HepG2 (cell line): Measurements from ENCODE around the gene OPN3. TPM values are rescaled to one million over a fixed set of nuclear protein-coding genes. Genes with fewer than 3 reads are reported as not detected.
A peak's percentile ranks its signal among the peaks of the same experiment; 100 is the strongest.

ENCODE experiments used
- ATAC-seq: fragments of 200-7000 bp; cut with Tn5 transposase; 3 replicates; pipeline ENCODE4 v1.9.1; 2020; ENCODE audit warnings: mild to moderate bottlenecking, moderate library complexity
- BruUV-seq: library from RNA; stranded (reverse); fragments of 400-500 nt; replicated peaks from 2 replicates; lab custom pipeline; 2021; lab: Mats Ljungman, UMichigan
- CTCF ChIA-PET: fragments of 300-600 bp; formaldehyde crosslinking; extraction: SDS; loops from one replicate; lab custom pipeline; 2021; ENCODE audit warnings: low total read pairs, inconsistent platforms, low intra/inter-chr PET ratio; lab: Yijun Ruan, JAX
- POLR2A ChIA-PET: fragments of 350-600 bp; sonication (Branson Sonifier 250); formaldehyde crosslinking; loops from one replicate; lab custom pipeline; 2020; ENCODE audit warnings: antibody characterized with exemption, inconsistent platforms; lab: Yijun Ruan, JAX
- DNase-seq: peaks from one replicate; pipeline ENCODE4 v3.0.0-alpha.2; 2015; ENCODE audit warnings: low spot score
- FAIRE-seq: peaks from 3 replicates; lab custom pipeline; 2011; peaks lifted over from hg19 to GRCh38; lab: Jason Lieb, UNC
- H2AFZ ChIP-seq: one replicate; pipeline ENCODE4 v1.6.1; 2011; ENCODE audit warnings: low read length, inconsistent platforms
- H3K27ac ChIP-seq: fragments of 300-600 bp; 3 replicates; pipeline ENCODE4 v1.8.0; 2011; ENCODE audit warnings: mixed run types, mild to moderate bottlenecking, mixed read lengths, low read length, inconsistent platforms; ENCODE audit not compliant: insufficient read depth; ENCODE audit errors: extremely low read length
- H3K27me3 ChIP-seq, 2 experiments: fragments of 200-600 bp in 1 of 2; 2 replicates in 1 of 2; 3 replicates in 1 of 2; pipeline versions ENCODE4 v1.6.0 to v1.8.0; 2011; ENCODE audit warnings: low read length in 2 of 2, mild to moderate bottlenecking in 2 of 2, moderate library complexity in 2 of 2, inconsistent platforms in 1 of 2; ENCODE audit not compliant: insufficient read depth in 2 of 2, control insufficient read depth in 1 of 2
- H3K36me3 ChIP-seq, 2 experiments: fragments of 200-600 bp in 1 of 2; replicated peaks in 1 of 2; 2 replicates in 1 of 2; 3 replicates in 1 of 2; pipeline versions ENCODE4 v1.5.1 to v1.8.0; 2011; ENCODE audit warnings: low read length in 2 of 2, inconsistent platforms in 1 of 2; ENCODE audit not compliant: insufficient read depth in 2 of 2, control insufficient read depth in 1 of 2
- H3K4me1 ChIP-seq: 2 replicates; pipeline ENCODE4 v1.5.1; 2012; ENCODE audit warnings: low read length, inconsistent platforms; ENCODE audit not compliant: insufficient read depth
- H3K4me2 ChIP-seq: 2 replicates; pipeline ENCODE4 v1.6.0; 2011; ENCODE audit warnings: low read depth, low read length, inconsistent platforms
- H3K4me3 ChIP-seq, 3 experiments: fragments of 200-600 bp in 1 of 3; sonication (generic), shearing (Covaris generic) in 1 of 3; replicated peaks in 1 of 3; 2 replicates each; pipeline ENCODE4 v1.5.1; 2011 to 2016; ENCODE audit warnings: low read length in 3 of 3, inconsistent platforms in 2 of 3, low read depth in 2 of 3, mild to moderate bottlenecking in 2 of 3, control low read depth in 1 of 3, mixed read lengths in 1 of 3; ENCODE audit not compliant: insufficient read depth in 1 of 3
- H3K79me2 ChIP-seq: one replicate; pipeline ENCODE4 v1.6.1; 2011; ENCODE audit warnings: low read length, inconsistent platforms; ENCODE audit not compliant: insufficient read depth
- H3K9ac ChIP-seq: 2 replicates; pipeline ENCODE4 v1.6.0; 2011; ENCODE audit warnings: mild to moderate bottlenecking, low read depth, low read length, inconsistent platforms; ENCODE audit not compliant: insufficient read depth
- H3K9me3 ChIP-seq: 2 replicates; pipeline ENCODE4 v1.5.1; 2012; ENCODE audit warnings: mild to moderate bottlenecking, low read length
- H4K20me1 ChIP-seq: 2 replicates; pipeline ENCODE4 v1.6.0; 2011; ENCODE audit warnings: inconsistent platforms, mild to moderate bottlenecking, low read length, moderate library complexity; ENCODE audit not compliant: insufficient read depth
- CTCF ChIP-seq: sonication (generic); formaldehyde crosslinking; IDR thresholded peaks from 2 replicates; pipeline ENCODE4 v1.5.0; 2020; ENCODE audit warnings: mild to moderate bottlenecking, missing genetic modification reagents, moderate library complexity
- JARID2 ChIP-seq: sonication (generic); formaldehyde crosslinking; IDR thresholded peaks from 2 replicates; pipeline ENCODE4 v1.8.1; 2023; ENCODE audit warnings: missing genetic modification reagents, inconsistent platforms; ENCODE audit not compliant: insufficient replicate concordance
- MAFK ChIP-seq, 2 experiments: IDR thresholded peaks in 1 of 2; conservative IDR thresholded peaks in 1 of 2; 2 replicates each; pipeline ENCODE4 v1.6.1; 2011; ENCODE audit warnings: improper control_type of control experiment in 2 of 2, low read length in 2 of 2
- MEIS2 ChIP-seq: sonication (generic); formaldehyde crosslinking; IDR thresholded peaks from 2 replicates; pipeline ENCODE4 v1.9.0; 2021; ENCODE audit warnings: mild to moderate bottlenecking, missing genetic modification reagents
- PBX2 ChIP-seq: IDR thresholded peaks from 2 replicates; pipeline ENCODE4 v1.6.1; 2016; ENCODE audit warnings: control low read depth
- PHF5A ChIP-seq: IDR thresholded peaks from one replicate; pipeline ENCODE4 v1.6.1; 2018; ENCODE audit warnings: low read depth, missing genetic modification reagents; ENCODE audit not compliant: unreplicated experiment
- SMC3 ChIP-seq: IDR thresholded peaks from 2 replicates; pipeline ENCODE4 v1.6.1; 2011; ENCODE audit warnings: low read length, improper control_type of control experiment
- STAG1 ChIP-seq: sonication (generic); formaldehyde crosslinking; IDR thresholded peaks from 2 replicates; pipeline ENCODE4 v1.4.0; 2020; ENCODE audit warnings: missing genetic modification reagents
- ZNF781 ChIP-seq: sonication (generic); formaldehyde crosslinking; IDR thresholded peaks from 2 replicates; pipeline ENCODE4 v1.5.1; 2020; ENCODE audit warnings: borderline replicate concordance, mild to moderate bottlenecking, missing genetic modification reagents; ENCODE audit errors: not compliant biosample characterization
- ZNF816 ChIP-seq: sonication (generic); formaldehyde crosslinking; IDR thresholded peaks from 2 replicates; pipeline ENCODE4 v1.8.0; 2022; ENCODE audit warnings: missing genetic modification reagents, mild to moderate bottlenecking, borderline replicate concordance
- WGBS: methylation state at CpG from one replicate; pipeline ENCODE4 v1.1.6; 2017; ENCODE audit warnings: low lambda C conversion rate; 5-methylcytosine and 5-hydroxymethylcytosine counted together
- in situ Hi-C: cut with HindIII; loops from 2 replicates; pipeline ENCODE4 v1.10.0; 2017; ENCODE audit warnings: low pct_unique_long_range_greater_than_20kb; ENCODE audit not compliant: extremely low pct_ligation_motif_present
- intact Hi-C: fragments of 100-400 bp; cut with micrococcal nuclease; formaldehyde crosslinking; loops from one replicate; pipeline ENCODE4 v1.10.0; 2022; ENCODE audit not compliant: unreplicated experiment
- polyA plus RNA-seq, 8 experiments: library from polyadenylated mRNA; depleted of rRNA in 3 of 8; stranded (reverse) in 7 of 8; unstranded in 1 of 8; fragments of >200 nt; fragmentation: Illumina TruSeq in 4 of 8; extraction: Trizol in 4 of 8; gene quantifications; 2 replicates each; pipeline versions ENCODE4 v1.2.1 to v1.2.3, GENCODE V29; 2011 to 2016; ENCODE audit warnings: low read depth in 4 of 8, missing spikeins in 1 of 8, mixed read lengths in 1 of 8; ENCODE audit not compliant: insufficient read depth in 1 of 8
- total RNA-seq, 5 experiments: library from RNA; depleted of rRNA; stranded (reverse); fragments of >200 nt; fragmentation: Illumina TruSeq; extraction: Trizol; gene quantifications; 2 replicates each; pipeline ENCODE4 v1.2.3, GENCODE V29; 2016; ENCODE audit warnings: low read depth in 1 of 5

Gene OPN3
- total and polyA plus RNA-seq, 2 of the 13 experiments (the other 11 are each of a cell fraction or from before 2014, with no cell fraction given), result 17.4 to 23.0 TPM

- BruUV-seq, result no TSS peak
- peaks cover 2 to 9% of the 10 kb centered on the region in 2 experiments; a peak in 2 of 5 replicates for H3K36me3 ChIP-seq
- no peaks in the 10 kb centered on the region for H3K27me3 ChIP-seq
- ChIA-PET CTCF (no interaction called here), POLR2A (no interaction called here)
- no peak overlapping the region for H3K9ac ChIP-seq
- H3K4me2 ChIP-seq, result no peak overlapping the region
- no peaks in the 10 kb centered on the region for H3K9me3 ChIP-seq
- in situ Hi-C loops (loop anchor here (10.0 kb wide), 1 partner anchor 105 kb away; no protein-coding TSS in a partner anchor), intact Hi-C loops (no loop called here)
- no peaks in the 10 kb centered on the region for H4K20me1 ChIP-seq
- no peak overlapping the region for H3K4me3 ChIP-seq
- no peak overlapping the region for H3K27ac ChIP-seq
- H3K79me2 ChIP-seq, result no peaks in the 10 kb centered on the region
- DNase-seq (no peak), ATAC-seq (no peak), FAIRE-seq (no peak)
- TF ChIP-seq MEIS2 (CRISPR knock-in tag) (no peak), JARID2 (CRISPR knock-in tag) (no peak), PHF5A (CRISPR knock-in tag) (no peak)
- peaks cover 18% of the 10 kb centered on the region for H3K4me1 ChIP-seq
- no peak overlapping the region for H2AFZ ChIP-seq
Measured at GRCh38 chr1:241630005-241630404, 10.2 kb downstream of the OPN3 start.

- H3K4me3 ChIP-seq, result no peak overlapping the region
- 70% methylated on average over 9 of the region's 9 CpGs for WGBS
- no peak overlapping the region for H3K27ac ChIP-seq
- H3K36me3 ChIP-seq, result no peaks in the 10 kb centered on the region
- CTCF ChIA-PET, result interaction anchor here (1.8 to 2.0 kb wide), 2 partner anchors 17 to 96 kb away, joined by 6 to 38 read pairs; partner anchors contain the start of gene KMO
- H3K79me2 ChIP-seq, result no peaks in the 10 kb centered on the region
- in situ Hi-C loops (no loop called here), intact Hi-C loops (loop anchor here (1.0 kb wide), 3 partner anchors 12 to 96 kb away; no protein-coding TSS in a partner anchor)
- H4K20me1 ChIP-seq, result no peaks in the 10 kb centered on the region
- H3K27me3 ChIP-seq, result no peaks in the 10 kb centered on the region
- H2AFZ ChIP-seq, result no peak overlapping the region
- FAIRE-seq, result peak; percentile 43
- POLR2A ChIA-PET, result interaction anchor here (1.8 to 2.0 kb wide), 2 partner anchors 12 to 13 kb away, joined by 7 read pairs; partner anchors contain the start of genes CHML and OPN3
- H3K4me1 ChIP-seq, result peaks cover 18% of the 10 kb centered on the region
- BruUV-seq, result no TSS peak
- no peaks in the 10 kb centered on the region for H3K9me3 ChIP-seq
- no peak overlapping the region for H3K9ac ChIP-seq
- DNase-seq, result peak; percentile 60
- TF ChIP-seq MAFK (conservative IDR thresholded peaks at IDR 0.05 in 1 of 2, IDR thresholded peaks at IDR 0.05 in 1 of 2; ENCODE audit: low read length in 2 of 2), result no peak
- TF ChIP-seq PBX2 (CRISPR knock-in tag), result no peak
- no peak for TF ChIP-seq ZNF816 (CRISPR knock-in tag)
- peak; percentile 48; the same call in 1 of the 2 replicates for TF ChIP-seq STAG1 (CRISPR knock-in tag)
- peak; percentile 70 for TF ChIP-seq SMC3
- TF ChIP-seq CTCF, result peak; percentile 60
- no peak for TF ChIP-seq ZNF781 (CRISPR knock-in tag)
- no peak overlapping the region for H3K4me2 ChIP-seq
- ATAC-seq, result peak; percentile 74
Measured at GRCh38 chr1:241627453-241628259, 12.5 kb downstream of the OPN3 start.
